NB4 (cell line): ENCODE measurements around the gene MRPL4.

Experiments
- DNase-seq: peaks from one replicate; pipeline ENCODE4 v3.0.0; 2010; ENCODE audit warnings: low read depth
- H3K4me3 ChIP-seq: one replicate; pipeline ENCODE4 v1.5.1; 2011; ENCODE audit warnings: mild to moderate bottlenecking, low read depth, low read length, moderate library complexity
- MYC ChIP-seq: IDR thresholded peaks from 2 replicates; pipeline ENCODE4 v1.6.1; 2011; ENCODE audit warnings: low read depth, low read length
- POLR2A ChIP-seq: IDR thresholded peaks from 2 replicates; pipeline ENCODE4 v1.6.1; 2011; ENCODE audit warnings: mild to moderate bottlenecking; ENCODE audit not compliant: insufficient read length; ENCODE audit errors: extremely low read depth
- TF ChIP-seq, protein P1 (sequence below): IDR thresholded peaks from one replicate; pipeline ENCODE4 v1.5.1; 2012; ENCODE audit warnings: low read depth, low read length
- TF ChIP-seq, protein P2 (sequence below): IDR thresholded peaks from 2 replicates; pipeline ENCODE4 v1.6.1; 2011; ENCODE audit warnings: low read depth, low read length

The MRPL4 gene

DNA sequence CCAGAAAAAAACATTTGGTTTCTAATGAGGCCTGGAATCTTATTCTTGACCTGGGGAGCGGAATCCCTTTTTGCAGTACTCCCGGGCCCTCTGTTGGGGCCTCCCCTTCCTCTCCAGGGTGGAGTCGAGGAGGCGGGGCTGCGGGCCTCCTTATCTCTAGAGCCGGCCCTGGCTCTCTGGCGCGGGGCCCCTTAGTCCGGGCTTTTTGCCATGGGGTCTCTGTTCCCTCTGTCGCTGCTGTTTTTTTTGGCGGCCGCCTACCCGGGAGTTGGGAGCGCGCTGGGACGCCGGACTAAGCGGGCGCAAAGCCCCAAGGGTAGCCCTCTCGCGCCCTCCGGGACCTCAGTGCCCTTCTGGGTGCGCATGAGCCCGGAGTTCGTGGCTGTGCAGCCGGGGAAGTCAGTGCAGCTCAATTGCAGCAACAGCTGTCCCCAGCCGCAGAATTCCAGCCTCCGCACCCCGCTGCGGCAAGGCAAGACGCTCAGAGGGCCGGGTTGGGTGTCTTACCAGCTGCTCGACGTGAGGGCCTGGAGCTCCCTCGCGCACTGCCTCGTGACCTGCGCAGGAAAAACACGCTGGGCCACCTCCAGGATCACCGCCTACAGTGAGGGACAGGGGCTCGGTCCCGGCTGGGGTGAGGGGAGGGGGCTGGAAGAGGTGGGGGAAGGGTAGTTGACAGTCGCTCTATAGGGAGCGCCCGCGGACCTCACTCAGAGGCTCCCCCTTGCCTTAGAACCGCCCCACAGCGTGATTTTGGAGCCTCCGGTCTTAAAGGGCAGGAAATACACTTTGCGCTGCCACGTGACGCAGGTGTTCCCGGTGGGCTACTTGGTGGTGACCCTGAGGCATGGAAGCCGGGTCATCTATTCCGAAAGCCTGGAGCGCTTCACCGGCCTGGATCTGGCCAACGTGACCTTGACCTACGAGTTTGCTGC, 35.1 kb downstream of the MRPL4 start, which contains the start of gene ICAM4:
Gene ICAM4, plus strand, starts transcription at position 153 of the 935 bp plus-strand sequence. Its CDS starts 58 bp downstream, at position 211.
- DNase-seq = peak; percentile 99
- TF ChIP-seq, protein P1, sequence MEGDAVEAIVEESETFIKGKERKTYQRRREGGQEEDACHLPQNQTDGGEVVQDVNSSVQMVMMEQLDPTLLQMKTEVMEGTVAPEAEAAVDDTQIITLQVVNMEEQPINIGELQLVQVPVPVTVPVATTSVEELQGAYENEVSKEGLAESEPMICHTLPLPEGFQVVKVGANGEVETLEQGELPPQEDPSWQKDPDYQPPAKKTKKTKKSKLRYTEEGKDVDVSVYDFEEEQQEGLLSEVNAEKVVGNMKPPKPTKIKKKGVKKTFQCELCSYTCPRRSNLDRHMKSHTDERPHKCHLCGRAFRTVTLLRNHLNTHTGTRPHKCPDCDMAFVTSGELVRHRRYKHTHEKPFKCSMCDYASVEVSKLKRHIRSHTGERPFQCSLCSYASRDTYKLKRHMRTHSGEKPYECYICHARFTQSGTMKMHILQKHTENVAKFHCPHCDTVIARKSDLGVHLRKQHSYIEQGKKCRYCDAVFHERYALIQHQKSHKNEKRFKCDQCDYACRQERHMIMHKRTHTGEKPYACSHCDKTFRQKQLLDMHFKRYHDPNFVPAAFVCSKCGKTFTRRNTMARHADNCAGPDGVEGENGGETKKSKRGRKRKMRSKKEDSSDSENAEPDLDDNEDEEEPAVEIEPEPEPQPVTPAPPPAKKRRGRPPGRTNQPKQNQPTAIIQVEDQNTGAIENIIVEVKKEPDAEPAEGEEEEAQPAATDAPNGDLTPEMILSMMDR = peak; percentile 30
- no peak for TF ChIP-seq MYC
- peak within 1 kb of the TSS; percentile 42 for H3K4me3 ChIP-seq

DNA sequence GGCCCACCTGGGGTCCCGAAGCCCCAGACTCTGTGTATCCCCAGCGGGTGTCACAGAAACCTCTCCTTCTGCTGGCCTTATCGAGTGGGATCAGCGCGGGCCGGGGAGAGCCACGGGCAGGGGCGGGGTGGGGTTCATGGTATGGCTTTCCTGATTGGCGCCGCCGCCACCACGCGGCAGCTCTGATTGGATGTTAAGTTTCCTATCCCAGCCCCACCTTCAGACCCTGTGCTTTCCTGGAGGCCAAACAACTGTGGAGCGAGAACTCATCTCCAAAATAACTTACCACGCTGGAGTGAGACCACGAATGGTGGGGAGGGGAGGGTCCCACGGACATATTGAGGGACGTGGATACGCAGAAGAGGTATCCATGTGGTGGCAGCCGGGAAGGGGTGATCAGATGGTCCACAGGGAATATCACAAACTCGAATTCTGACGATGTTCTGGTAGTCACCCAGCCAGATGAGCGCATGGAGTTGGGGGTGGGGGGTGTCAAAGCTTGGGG, 36.7 kb downstream of the MRPL4 start:
- DNase-seq = peak; percentile 70
- TF ChIP-seq, protein P2, sequence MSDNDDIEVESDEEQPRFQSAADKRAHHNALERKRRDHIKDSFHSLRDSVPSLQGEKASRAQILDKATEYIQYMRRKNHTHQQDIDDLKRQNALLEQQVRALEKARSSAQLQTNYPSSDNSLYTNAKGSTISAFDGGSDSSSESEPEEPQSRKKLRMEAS = no peak
- TF ChIP-seq MYC (no peak), POLR2A (no peak)
- TF ChIP-seq, protein P1 = no peak
- H3K4me3 ChIP-seq = no peak overlapping the region

DNA sequence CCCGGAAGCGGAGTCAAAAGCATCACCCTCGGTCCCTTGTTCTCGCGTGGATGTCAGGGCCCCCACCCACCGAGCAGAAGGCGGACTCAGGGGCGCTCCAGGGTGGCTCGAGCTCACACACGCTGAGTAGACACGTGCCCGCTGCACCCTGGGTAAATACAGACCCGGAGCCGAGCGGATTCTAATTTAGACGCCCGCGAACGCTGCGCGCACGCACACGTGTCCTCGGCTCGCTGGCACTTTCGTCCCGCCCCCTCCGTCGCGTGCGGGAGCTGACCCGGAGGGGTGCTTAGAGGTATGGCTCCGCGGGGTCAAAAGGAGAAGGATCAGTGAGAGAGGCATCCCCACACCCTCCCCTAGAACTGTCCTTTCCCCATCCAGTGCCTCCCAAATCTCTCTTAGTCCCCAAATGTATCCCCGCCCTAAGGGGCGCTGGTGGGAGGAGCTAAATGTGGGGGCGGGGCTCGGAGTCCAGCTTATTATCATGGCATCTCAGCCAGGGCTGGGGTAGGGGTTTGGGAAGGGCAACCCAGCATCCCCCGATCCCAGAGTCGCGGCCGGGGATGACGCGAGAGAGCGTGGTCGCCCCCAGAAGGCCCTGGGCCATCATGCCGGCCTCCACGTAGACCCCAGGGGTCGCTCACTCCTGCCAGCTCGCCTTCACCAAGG, 37.3 kb downstream of the MRPL4 start:
- H3K4me3 ChIP-seq = no peak overlapping the region
- TF ChIP-seq, protein P2 = no peak
- no peak for TF ChIP-seq POLR2A
- TF ChIP-seq MYC = no peak
- TF ChIP-seq, protein P1 = no peak
- peak; percentile 80 for DNase-seq

DNA sequence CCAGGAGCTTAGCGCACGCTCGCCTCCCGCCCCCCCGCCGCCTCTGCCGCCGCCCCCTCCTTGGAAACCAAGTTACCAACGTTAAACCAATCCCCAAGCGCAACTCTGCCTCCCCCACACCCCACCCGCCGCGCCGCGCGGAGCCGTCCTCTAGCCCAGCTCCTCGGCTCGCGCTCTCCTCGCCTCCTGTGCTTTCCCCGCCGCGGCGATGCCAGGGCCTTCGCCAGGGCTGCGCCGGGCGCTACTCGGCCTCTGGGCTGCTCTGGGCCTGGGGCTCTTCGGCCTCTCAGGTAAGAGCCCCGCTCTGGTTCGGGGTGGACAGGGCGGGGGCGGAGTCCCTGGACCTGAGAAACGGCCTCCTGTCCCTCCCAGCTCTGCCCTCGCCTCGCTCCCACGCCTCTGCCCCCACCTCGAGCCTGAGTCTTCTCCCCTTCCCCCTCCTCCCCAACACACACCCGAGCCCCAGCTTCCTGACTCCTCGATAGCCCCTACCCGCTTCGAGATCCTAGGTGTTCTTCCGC, 37.9 kb downstream of the MRPL4 start, which contains the start of gene ICAM5:
Gene ICAM5, plus strand, starts transcription at position 117 of the 521 bp plus-strand sequence. Its CDS starts 92 bp downstream, at position 209.
- H3K4me3 ChIP-seq = no peak within 1 kb of the TSS
- DNase-seq = peak; percentile 81
- TF ChIP-seq MYC (no peak), POLR2A (no peak)
- TF ChIP-seq, protein P1 = no peak
- TF ChIP-seq, protein P2 = no peak

DNA sequence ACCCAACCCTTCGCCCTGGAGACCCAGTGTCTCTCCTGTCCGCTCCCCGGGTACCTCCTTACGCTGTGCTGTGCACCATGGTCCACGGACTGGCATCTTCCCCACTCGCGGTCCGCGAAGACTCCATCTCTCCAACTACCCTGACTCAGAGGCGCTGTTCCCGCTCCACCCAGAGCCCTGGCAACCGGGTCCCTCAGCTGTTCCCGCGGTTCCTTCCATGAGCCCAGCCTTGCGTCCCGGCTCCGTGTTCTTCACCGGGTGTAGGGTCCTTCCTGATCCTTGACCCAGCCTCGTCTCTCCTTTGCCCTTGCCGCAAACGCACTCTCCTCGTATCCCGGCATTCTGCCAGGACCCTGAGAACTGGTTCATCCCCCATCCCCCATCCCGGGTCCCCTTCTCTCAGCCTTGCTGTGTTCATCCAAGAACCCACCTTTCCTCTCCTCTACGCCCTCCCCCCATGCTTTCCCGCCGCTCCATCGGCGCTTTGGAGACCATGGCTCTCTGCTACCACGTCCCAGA, 38.4 kb downstream of the MRPL4 start:
- H3K4me3 ChIP-seq = no peak overlapping the region
- DNase-seq = peak; percentile 62
- TF ChIP-seq POLR2A = no peak
- TF ChIP-seq, protein P2 = no peak
- TF ChIP-seq, protein P1 = no peak
- no peak for TF ChIP-seq MYC
